NCI-H146 treated with DMSO at 0.1 percent for 48 hours (cell line): Measurements from ENCODE around the gene HAPLN2.

Experiments
- DNase-seq: peaks from one replicate; lab custom pipeline; 2025; ENCODE audit not compliant: unreplicated experiment; lab: John Stamatoyannopoulos, UW

The HAPLN2 gene

DNA sequence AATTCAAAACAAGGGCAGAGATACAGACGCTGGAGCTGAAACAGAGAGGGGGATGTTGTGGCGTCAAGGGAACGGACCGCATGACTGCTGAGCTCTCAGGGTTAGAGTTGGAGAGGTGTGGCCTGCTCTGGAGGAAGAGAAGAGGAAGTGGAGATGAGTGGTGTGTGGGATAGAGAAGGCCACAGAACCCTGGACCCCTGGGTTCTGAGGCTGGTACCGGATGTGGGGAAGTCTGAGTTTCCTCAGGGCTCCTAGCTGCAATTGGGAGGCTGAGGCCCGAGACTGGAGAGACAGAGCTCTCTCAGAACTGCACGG, 24.5 kb downstream of the HAPLN2 start:
- no peak for DNase-seq

DNA sequence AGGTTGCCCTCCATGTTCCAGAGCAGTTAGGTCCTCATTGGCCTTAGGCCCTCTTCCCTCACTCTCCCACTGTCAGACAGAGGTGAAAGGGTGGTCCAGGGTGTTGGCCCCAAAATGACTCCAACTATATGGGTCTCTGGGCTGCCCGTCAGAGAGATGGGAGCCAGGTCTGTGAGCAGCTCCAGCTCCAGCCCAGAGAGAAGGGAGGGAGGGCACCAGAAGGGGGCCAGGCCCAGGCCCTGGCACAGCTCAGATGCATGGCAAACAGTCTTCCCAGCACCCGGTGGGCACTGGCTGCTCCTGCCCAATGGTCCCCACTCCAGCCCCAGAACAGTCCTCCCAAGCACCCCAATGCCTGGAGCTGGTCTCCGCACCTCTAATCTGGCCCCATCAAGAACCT, 24.9 kb downstream of the HAPLN2 start:
- no peak for DNase-seq

DNA sequence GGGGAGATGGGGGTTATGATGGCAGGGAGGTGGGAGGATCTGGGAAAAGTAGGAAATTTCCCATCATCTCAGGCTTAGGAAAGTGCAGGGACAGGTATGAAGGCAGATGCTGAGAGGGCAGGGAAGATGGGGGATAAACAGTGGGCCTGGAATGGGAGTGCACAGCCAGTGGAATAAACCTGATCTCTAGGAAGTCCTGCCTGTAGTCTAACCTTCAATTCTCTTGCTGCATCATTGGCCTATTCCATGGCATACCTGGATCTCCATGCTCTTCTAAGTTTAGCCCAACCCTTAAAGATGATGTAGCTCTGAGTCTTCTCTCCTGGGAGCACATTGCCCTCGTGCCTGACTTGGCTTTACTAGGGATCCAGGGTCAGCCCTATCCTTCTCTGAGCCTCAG, 25.4 kb downstream of the HAPLN2 start:
- DNase-seq, result no peak

DNA sequence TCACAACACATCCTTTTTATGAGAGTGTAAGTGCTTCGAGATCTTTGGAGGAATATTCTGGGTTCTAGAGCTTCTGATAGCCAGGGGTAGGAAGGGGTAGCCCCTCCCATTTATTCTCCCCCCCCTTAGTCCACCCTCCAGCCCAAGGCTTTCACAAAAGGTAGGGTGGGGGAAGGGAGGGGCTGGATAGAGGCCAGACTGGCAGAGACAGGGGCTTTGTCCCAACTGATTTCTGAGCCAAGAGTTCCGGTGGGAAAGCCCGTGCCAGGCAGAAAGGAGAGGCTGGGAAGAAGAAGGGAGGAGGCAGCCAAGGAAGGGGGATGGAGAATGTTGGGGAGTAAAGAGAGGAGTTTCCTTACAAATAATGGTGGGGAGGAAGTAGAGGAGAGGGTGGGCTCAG, 25.8 kb downstream of the HAPLN2 start:
- no peak for DNase-seq

DNA sequence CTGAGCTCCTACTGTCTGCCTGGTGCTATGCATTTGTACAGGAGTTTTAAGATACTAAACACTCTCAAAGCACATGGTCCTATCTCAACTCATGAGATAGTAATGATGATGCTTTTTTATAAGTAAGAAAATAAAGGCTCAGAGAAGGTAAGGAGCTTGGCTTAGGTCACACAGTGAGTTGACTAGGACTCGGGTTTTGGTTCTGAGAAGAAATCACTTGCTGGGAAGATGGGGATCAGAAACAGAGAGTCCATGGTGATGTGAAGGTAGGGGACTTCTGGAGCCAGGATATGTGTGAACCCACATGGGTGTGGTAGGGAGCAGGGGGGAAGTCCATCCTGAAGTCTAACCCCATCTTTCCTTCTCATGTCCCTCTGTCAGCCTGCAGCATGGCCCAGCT, 26.5 kb downstream of the HAPLN2 start:
- no peak for DNase-seq

DNA sequence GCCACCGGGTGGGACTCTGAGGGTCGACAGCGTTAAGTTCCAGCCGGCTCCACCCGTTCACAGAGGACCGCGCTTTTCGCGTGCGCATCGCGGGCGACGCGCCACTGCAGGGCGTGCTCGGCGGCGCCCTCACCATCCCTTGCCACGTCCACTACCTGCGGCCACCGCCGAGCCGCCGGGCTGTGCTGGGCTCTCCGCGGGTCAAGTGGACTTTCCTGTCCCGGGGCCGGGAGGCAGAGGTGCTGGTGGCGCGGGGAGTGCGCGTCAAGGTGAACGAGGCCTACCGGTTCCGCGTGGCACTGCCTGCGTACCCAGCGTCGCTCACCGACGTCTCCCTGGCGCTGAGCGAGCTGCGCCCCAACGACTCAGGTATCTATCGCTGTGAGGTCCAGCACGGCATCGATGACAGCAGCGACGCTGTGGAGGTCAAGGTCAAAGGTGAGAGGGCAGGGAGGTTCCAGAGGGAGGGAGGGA, 27.6 kb downstream of the HAPLN2 start:
- DNase-seq, result no peak

DNA sequence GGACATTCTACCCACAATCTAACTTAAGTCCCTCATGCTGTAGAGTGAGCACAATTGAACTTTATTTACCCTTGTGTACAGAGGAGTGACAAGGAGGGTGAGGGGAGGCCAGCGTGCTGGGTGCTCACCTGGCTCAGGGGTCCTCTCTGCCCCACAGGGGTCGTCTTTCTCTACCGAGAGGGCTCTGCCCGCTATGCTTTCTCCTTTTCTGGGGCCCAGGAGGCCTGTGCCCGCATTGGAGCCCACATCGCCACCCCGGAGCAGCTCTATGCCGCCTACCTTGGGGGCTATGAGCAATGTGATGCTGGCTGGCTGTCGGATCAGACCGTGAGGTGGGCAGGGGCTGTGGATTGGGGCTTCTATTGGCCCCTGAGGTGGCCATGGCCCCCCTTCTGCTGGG, 28.1 kb downstream of the HAPLN2 start:
- no peak for DNase-seq

DNA sequence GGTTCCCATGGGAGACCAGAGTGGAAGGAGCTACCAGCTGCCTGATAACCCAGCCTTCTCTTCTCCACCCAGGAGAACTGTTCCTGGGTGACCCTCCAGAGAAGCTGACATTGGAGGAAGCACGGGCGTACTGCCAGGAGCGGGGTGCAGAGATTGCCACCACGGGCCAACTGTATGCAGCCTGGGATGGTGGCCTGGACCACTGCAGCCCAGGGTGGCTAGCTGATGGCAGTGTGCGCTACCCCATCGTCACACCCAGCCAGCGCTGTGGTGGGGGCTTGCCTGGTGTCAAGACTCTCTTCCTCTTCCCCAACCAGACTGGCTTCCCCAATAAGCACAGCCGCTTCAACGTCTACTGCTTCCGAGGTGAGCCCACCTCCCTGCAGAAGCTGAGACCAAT, 29.3 kb downstream of the HAPLN2 start:
- DNase-seq, result no peak

DNA sequence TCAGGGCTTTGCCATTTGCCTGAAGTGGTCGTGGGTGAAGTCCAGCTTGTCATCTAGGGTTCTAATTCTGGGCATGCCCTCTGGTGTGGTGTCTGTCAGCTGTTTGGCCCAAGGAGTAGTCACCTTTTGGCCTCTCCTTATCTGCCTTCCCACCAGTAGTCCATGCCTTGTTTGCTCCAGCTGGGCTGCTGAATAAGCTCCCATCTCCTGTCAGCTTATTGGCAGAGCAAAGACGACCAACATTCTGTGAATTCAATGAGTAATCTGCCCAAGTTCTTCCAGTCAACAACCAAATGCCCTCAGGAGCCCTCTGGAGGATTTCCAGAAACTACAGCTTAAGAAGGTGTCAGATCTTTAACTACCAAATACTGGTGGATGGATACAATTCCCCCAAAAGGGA, 29.7 kb downstream of the HAPLN2 start:
- peak; percentile 13 for DNase-seq

DNA sequence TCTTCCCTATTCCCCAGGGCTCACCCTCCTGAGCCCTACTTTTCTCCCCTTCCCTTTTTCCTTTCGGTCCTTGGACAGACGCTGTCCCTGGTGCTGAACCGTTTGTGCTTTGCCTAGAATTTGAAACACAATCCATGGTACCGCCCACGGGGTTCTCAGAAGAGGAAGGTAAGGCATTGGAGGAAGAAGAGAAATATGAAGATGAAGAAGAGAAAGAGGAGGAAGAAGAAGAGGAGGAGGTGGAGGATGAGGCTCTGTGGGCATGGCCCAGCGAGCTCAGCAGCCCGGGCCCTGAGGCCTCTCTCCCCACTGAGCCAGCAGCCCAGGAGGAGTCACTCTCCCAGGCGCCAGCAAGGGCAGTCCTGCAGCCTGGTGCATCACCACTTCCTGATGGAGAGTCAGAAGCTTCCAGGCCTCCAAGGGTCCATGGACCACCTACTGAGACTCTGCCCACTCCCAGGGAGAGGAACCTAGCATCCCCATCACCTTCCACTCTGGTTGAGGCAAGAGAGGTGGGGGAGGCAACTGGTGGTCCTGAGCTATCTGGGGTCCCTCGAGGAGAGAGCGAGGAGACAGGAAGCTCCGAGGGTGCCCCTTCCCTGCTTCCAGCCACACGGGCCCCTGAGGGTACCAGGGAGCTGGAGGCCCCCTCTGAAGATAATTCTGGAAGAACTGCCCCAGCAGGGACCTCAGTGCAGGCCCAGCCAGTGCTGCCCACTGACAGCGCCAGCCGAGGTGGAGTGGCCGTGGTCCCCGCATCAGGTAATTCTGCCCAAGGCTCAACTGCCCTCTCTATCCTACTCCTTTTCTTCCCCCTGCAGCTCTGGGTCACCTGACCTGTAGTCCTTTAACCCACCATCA, 33.1 kb downstream of the HAPLN2 start:
- DNase-seq, result no peak

DNA sequence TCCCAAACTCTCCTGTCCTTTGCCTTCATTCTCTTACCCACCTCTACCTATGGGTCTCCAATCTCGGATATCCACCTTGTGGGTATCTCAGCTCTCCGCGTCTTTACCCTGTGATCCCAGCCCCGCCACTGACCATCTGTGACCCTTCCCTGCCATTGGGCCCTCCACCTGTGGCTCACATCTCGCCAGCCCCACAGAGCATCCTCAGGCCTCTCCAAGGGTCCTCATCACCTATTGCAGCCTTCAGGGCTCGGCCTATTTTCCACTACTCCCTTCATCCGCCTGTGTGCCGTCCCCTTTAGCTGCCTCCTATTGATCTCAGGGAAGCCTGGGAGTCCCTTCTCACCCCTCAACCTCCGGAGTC, 33.8 kb downstream of the HAPLN2 start:
- DNase-seq, result no peak

DNA sequence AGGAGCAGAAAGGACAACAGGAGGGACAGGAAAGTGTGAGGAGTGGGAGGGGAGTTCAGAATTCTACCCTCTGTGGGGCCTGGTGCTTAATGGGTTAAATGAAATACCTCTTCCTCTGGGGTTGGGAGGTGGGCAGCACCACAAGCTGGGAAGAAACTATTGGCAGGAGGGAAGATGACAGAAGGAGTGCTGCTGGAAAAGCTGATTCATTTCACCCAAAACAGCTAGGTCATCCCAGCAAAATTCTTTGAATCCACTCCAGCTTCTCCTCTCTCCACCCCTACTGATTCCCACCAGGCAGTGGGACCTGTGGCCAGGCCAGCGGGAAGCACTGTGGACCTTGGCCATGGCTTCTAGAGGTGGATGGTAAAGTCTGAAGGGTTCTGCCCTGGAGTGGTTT, 35.5 kb downstream of the HAPLN2 start:
- no peak for DNase-seq

DNA sequence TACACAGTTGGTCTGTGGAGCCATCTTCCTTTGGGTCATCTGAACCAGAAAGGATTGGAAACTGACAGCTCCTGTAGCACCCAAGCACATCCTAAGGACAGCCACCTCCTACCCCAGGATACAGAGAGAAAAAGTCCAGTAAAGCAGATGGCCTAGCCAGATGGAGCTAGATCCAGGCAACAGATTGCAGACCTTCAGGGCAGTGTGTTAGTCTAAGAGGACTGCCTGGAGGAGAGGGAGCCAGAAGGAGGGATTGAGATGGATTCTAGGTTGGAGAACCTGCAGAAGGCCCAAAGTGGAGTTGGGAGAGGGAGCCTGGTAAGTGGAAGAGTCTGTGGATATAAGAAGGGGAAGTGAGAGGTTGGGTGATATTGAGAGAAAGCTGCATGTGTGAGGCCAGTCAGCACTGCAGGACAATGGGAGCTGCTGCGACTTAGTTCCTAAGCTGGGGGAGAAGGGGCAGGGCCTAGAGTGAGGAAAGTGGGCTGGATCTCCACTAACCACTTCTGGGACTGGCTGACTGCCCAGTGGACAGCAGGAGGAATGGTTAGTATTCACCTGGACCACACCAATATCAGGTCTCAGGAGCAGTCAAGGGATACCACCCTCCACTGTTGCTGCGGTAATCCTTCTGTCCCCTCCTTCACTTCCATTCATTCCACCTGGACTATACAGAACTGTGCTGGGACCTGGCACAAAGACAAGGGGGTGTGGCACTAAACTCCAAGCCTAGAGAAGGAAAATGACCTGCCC, 36.1 kb downstream of the HAPLN2 start:
- no peak for DNase-seq

DNA sequence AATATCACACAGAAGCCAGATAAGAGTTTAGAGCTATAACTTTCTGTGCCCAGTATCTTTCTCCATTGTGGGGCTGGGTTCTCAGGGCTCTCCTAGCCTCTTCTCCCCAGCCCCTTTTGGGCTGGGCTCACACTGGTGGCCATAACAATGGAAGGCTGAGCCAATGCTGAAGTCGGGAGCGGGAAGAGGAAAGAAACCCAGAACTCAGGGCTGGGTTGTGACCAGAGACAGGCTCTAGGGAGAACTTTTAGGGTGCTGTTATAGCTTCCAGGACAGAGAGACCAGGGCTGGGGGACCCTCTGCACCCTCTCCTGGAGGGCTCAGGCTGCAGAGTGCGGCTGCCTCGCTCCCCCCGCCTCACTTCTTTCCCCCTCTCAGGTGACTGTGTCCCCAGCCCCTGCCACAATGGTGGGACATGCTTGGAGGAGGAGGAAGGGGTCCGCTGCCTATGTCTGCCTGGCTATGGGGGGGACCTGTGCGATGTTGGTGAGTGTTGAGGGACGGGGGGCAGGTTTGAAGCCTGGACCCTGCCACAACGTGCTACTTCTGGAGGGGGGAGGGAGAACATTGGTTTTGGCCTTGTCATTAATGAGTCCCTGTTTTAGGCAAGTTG, 36.8 kb downstream of the HAPLN2 start:
- DNase-seq, result no peak

DNA sequence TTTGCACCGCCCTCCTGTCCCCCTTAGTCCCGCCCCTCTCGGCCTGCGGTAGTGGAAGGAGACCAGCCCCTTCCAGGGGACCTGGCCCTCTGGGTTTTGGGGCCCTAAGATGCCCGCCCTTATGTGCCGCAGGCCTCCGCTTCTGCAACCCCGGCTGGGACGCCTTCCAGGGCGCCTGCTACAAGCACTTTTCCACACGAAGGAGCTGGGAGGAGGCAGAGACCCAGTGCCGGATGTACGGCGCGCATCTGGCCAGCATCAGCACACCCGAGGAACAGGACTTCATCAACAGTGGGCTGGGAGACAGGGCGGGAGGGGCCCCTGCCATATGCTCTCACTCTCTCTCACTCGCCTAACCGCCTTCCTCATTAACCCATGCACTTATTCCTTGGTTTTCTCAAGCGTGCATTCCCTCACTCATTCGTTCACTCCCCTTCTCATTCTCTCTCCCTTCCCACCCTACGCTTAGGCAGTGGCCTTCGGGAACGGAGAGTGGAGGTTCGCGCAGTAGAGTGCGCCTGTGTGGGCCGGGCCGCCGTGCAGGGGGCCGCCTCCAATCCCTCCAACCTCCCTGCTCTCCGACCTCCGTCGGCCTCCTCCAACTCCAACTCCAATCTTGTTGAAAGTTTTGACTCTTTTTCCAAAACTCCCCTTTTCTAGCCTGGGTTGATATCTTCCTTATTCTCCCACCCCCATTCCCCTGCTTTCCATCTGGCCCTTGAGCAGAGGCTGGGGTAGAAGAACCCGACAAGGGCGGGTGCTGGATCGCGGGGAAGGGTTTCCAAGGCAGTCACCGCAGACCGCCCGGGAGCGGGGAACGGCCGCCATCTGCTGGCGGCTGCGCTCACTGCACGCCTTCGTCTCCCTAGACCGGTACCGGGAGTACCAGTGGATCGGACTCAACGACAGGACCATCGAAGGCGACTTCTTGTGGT, 37.9 kb downstream of the HAPLN2 start:
- peak; percentile 19 for DNase-seq

DNA sequence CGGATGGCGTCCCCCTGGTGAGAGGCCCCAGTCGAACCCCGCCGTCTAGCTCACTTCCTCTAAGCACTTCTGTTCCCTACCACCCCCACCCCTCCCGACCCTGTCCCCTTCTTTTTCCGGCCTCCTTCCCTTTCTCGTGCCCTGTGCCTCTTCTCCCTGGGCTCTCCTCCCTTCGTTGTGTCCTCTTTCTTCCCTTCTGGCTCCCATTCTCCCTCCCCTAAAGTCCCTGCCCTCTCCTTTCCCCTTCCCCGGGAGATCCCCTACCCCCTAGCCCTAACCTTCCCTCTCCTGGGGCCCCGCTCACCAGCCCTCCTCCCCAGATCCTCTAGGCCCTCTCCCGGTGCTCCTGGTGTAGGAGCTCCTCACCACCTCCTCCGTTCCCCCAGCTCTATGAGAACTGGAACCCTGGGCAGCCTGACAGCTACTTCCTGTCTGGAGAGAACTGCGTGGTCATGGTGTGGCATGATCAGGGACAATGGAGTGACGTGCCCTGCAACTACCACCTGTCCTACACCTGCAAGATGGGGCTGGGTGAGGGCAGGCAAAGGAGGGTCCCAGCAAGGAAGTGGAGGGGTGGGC, 38.6 kb downstream of the HAPLN2 start:
- no peak for DNase-seq

DNA sequence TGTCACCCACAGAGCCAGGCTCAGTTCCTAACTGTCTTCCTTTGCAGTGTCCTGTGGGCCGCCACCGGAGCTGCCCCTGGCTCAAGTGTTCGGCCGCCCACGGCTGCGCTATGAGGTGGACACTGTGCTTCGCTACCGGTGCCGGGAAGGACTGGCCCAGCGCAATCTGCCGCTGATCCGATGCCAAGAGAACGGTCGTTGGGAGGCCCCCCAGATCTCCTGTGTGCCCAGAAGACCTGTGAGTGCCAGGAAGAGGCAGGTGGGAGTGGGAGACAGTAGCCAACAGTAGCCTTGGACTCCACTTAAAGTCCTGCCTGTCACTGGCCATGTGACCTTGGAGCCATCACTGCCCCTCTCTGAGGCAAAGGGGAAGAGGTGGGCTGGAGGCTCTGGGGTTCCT, 39.3 kb downstream of the HAPLN2 start:
- no peak for DNase-seq

DNA sequence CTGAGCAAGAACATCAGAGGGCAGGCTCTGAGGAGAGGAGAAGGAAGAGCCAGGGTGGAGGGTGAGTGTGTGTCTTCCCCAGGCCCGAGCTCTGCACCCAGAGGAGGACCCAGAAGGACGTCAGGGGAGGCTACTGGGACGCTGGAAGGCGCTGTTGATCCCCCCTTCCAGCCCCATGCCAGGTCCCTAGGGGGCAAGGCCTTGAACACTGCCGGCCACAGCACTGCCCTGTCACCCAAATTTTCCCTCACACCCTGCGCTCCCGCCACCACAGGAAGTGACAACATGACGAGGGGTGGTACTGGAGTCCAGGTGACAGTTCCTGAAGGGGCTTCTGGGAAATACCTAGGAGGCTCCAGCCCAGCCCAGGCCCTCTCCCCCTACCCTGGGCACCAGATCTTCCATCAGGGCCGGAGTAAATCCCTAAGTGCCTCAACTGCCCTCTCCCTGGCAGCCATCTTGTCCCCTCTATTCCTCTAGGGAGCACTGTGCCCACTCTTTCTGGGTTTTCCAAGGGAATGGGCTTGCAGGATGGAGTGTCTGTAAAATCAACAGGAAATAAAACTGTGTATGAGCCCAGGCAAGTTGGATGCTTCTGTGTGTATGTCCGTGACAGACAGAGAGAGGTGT, 39.8 kb downstream of the HAPLN2 start:
- DNase-seq, result no peak

DNA sequence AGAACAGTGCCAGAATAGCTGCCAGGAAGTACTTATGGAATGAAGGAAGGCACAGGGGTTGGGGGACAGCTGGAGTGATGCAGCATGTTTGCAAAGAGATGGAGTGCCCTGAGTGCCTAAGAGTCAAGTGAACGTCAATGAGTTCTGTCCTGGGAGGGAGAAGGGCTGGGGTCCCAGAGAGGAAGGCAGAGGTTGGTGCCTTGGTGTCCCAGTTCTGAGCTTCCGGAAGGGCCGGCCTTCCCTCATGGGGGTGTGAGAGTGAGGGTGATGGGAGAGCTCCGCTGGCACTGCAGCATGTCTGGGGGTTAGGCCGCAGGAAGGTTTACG, 40.4 kb downstream of the HAPLN2 start:
- no peak for DNase-seq

DNA sequence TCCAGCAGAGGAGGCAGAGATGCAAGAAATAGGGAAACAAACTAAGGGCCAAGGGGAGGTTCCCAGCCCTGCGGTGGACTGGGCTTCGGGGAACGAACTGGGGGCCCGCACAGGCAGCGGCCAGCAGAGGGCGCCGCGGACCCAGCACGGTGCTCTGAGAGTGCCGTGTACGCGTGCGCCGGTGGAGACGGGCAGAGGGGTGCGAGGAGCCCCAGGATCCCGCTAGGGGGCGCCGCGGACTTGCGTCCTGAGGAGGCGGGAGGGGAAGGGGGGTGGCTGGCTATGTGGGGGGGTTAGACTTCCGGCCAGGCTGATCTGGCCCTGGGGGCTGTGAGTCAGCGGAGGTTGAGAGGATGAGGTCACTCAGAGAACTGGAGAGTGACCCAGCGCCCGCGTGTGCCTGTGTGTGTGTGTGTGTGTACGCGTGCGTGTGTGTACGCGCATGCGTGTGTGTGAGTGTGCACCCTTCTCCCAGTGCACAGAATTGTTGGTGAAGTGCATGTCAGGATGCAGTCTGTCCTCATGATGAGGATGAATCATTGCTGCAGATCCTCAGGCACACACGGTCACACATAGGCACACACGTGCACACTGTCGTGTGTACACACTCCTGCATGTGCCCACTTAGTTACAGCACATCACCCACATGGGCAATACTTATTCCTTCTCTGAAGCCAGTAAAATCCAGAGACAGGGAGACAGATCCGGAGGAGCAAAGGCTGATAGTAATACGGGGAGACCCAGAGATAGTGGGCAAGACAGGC, 41.0 kb downstream of the HAPLN2 start:
- peak; percentile 86 for DNase-seq
